WI38 (cell line): ENCODE data around the gene TMEM141.
"Not testable (repeated sequence)": the region's sequence is repeated elsewhere in the genome, so short reads cannot be mapped to it uniquely, and the experiment has no call there.

ENCODE experiments used
- H3K4me3 ChIP-seq: 2 replicates; pipeline ENCODE4 v1.5.1; 2011; ENCODE audit warnings: low read depth, mild to moderate bottlenecking, control low read depth, low read length
- TF ChIP-seq, protein P1 (sequence below): IDR thresholded peaks from 2 replicates; pipeline ENCODE4 v1.5.1; 2012; ENCODE audit warnings: low read depth, mild to moderate bottlenecking, control low read depth, low read length

TMEM141 gene

GRCh38 chr9:136751814-136752213, 39.3 kb upstream of the TMEM141 start:
- no peak overlapping the region for H3K4me3 ChIP-seq
- TF ChIP-seq, protein P1, sequence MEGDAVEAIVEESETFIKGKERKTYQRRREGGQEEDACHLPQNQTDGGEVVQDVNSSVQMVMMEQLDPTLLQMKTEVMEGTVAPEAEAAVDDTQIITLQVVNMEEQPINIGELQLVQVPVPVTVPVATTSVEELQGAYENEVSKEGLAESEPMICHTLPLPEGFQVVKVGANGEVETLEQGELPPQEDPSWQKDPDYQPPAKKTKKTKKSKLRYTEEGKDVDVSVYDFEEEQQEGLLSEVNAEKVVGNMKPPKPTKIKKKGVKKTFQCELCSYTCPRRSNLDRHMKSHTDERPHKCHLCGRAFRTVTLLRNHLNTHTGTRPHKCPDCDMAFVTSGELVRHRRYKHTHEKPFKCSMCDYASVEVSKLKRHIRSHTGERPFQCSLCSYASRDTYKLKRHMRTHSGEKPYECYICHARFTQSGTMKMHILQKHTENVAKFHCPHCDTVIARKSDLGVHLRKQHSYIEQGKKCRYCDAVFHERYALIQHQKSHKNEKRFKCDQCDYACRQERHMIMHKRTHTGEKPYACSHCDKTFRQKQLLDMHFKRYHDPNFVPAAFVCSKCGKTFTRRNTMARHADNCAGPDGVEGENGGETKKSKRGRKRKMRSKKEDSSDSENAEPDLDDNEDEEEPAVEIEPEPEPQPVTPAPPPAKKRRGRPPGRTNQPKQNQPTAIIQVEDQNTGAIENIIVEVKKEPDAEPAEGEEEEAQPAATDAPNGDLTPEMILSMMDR = no peak

- H3K4me3 ChIP-seq = no peak overlapping the region
- TF ChIP-seq, protein P1 = no peak
Measured at GRCh38 chr9:136753371-136754058, 37.6 kb upstream of the TMEM141 start.

DNA sequence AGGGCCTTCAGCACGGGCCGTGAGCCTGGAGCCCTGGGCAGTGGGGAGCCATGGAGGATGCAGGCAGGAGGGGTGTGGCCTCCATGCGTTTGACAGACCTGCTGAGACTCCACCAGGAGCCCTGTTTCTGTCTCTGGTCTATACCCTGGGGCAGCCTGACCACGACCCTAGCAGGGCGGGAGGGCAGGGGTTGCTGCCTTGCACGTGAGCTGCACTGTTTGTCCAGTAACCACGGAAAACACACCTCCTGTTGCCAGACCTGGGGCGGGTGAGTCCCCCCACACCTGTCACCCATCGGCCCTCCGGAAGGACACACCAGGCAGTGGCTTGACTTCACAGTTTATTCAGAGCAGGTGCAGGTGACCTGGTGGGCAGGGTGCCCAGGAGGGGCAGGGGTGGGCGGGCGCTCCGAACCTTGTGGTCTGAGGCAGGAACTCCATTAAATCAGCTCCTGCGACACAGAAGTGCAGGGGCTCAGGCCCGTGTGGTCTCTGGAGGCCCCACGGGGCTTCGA, 37.0 kb upstream of the TMEM141 start:
- TF ChIP-seq, protein P1 = no peak
- H3K4me3 ChIP-seq = no peak overlapping the region

DNA sequence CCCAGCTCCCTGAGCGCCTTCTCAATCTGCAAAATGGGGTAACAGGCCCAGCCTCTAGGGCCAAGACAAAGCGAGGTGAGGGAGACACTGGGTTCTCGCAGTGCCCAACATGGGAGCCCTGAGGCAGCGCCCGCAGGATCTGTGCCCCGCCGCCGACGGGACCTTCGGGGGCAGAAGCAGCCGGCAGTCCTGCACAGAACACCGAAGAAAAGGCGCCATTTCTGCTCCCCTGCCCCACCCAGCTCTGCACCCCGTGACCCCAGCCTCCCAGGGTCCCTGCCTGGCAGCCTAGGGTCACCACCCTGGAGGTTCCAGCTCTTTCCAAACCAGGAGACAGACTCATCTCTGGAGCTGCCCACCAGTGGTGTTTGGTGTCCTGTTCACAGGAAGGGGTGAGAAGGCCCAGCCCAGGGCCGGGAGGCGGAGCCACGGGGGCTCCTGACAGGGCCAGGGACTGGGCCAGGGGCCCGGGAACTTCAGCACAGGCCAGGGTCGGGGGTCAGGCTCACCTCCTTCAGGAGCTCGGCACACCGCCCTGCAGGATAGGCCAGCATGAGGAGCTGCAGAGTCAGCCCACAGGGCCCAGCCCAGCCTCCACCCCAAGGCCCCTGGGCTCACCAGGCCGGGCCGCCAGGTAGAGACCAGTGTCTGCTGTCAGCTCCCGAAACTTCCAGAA, 36.4 kb upstream of the TMEM141 start:
- TF ChIP-seq, protein P1 = no peak
- H3K4me3 ChIP-seq = no peak overlapping the region

DNA sequence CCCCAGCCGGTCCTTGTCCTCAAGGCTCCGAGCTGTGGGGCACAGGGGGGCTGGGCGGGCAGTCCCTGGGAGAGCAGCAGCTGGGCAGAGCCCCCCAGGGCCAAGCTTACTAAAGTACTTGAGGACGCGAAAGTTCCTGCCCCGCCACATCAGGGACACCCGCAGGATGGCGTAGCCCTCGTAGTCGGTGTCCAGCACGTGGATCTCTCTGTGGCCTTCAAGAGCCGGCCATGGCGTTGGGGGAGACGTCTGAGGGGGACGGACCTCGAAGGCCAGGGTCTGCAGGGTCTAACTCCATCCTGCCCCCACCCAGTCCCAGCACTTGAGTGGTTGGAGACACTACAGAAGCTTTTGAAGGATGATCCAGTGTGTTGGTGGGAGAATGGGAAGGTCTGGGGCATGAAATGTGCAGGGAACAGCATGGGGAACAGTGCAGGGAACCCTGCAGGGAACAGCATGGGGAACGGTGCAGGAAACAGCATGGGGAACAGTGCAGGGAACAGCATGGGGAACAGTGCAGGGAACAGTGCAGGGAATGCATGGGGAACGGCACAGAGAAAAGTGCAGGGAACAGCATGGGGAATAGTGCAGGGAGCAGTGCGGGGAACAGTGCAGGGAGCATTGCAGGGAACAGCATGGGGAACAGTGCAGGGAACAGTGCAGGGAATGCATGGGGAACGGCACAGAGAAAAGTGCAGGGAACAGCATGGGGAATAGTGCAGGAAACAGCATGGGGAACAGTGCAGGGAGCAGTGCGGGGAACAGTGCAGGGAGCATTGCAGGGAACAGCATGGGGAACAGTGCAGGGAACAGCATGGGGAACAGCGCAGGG, 35.6 kb upstream of the TMEM141 start:
- not testable (repeated sequence) for H3K4me3 ChIP-seq

DNA sequence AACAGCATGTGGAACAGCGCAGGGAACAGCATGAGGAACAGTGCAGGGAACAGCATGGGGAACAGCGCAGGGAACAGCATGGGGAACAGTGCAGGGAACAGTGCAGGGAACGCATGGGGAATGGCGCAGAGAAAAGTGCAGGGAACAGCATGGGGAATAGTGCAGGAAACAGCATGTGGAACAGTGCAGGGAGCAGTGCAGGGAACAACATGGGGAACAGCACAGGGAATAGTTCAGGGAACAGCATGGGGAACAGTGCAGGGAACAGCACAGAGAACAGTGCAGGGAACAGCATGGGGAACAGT, 35.1 kb upstream of the TMEM141 start:
- no peak overlapping the region for H3K4me3 ChIP-seq
- TF ChIP-seq, protein P1 = no peak

- TF ChIP-seq, protein P1 = no peak
- no peak overlapping the region for H3K4me3 ChIP-seq
Measured at GRCh38 chr9:136756836-136757235, 34.3 kb upstream of the TMEM141 start.
